ENCODE data around the gene ITPR2.

- TF ChIP-seq POLR2A (IDR thresholded peaks at IDR 0.05; ENCODE audit: low read length) (no peak), CTCF (IDR thresholded peaks at IDR 0.05) (no peak), CHD2 (IDR thresholded peaks at IDR 0.05; ENCODE audit: low read length, partially characterized antibody) (no peak), EP300 (IDR thresholded peaks at IDR 0.05) (no peak), RFX5 (IDR thresholded peaks at IDR 0.05) (no peak), SMC3 (IDR thresholded peaks at IDR 0.05) (no peak)
- TF ChIP-seq, protein P1, sequence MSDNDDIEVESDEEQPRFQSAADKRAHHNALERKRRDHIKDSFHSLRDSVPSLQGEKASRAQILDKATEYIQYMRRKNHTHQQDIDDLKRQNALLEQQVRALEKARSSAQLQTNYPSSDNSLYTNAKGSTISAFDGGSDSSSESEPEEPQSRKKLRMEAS (IDR thresholded peaks at IDR 0.05): no peak
- TF ChIP-seq, protein P2, sequence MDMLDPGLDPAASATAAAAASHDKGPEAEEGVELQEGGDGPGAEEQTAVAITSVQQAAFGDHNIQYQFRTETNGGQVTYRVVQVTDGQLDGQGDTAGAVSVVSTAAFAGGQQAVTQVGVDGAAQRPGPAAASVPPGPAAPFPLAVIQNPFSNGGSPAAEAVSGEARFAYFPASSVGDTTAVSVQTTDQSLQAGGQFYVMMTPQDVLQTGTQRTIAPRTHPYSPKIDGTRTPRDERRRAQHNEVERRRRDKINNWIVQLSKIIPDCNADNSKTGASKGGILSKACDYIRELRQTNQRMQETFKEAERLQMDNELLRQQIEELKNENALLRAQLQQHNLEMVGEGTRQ (IDR thresholded peaks at IDR 0.05): no peak
- TF ChIP-seq, protein P3, sequence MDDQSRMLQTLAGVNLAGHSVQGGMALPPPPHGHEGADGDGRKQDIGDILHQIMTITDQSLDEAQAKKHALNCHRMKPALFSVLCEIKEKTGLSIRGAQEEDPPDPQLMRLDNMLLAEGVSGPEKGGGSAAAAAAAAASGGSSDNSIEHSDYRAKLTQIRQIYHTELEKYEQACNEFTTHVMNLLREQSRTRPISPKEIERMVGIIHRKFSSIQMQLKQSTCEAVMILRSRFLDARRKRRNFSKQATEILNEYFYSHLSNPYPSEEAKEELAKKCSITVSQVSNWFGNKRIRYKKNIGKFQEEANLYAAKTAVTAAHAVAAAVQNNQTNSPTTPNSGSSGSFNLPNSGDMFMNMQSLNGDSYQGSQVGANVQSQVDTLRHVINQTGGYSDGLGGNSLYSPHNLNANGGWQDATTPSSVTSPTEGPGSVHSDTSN (IDR thresholded peaks at IDR 0.05): no peak
- TF ChIP-seq, protein P4, sequence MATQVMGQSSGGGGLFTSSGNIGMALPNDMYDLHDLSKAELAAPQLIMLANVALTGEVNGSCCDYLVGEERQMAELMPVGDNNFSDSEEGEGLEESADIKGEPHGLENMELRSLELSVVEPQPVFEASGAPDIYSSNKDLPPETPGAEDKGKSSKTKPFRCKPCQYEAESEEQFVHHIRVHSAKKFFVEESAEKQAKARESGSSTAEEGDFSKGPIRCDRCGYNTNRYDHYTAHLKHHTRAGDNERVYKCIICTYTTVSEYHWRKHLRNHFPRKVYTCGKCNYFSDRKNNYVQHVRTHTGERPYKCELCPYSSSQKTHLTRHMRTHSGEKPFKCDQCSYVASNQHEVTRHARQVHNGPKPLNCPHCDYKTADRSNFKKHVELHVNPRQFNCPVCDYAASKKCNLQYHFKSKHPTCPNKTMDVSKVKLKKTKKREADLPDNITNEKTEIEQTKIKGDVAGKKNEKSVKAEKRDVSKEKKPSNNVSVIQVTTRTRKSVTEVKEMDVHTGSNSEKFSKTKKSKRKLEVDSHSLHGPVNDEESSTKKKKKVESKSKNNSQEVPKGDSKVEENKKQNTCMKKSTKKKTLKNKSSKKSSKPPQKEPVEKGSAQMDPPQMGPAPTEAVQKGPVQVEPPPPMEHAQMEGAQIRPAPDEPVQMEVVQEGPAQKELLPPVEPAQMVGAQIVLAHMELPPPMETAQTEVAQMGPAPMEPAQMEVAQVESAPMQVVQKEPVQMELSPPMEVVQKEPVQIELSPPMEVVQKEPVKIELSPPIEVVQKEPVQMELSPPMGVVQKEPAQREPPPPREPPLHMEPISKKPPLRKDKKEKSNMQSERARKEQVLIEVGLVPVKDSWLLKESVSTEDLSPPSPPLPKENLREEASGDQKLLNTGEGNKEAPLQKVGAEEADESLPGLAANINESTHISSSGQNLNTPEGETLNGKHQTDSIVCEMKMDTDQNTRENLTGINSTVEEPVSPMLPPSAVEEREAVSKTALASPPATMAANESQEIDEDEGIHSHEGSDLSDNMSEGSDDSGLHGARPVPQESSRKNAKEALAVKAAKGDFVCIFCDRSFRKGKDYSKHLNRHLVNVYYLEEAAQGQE (IDR thresholded peaks at IDR 0.05): no peak
- TF ChIP-seq, protein P5, sequence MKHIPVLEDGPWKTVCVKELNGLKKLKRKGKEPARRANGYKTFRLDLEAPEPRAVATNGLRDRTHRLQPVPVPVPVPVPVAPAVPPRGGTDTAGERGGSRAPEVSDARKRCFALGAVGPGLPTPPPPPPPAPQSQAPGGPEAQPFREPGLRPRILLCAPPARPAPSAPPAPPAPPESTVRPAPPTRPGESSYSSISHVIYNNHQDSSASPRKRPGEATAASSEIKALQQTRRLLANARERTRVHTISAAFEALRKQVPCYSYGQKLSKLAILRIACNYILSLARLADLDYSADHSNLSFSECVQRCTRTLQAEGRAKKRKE (CRISPR knock-in tag; IDR thresholded peaks at IDR 0.05; ENCODE audit: low read depth): no peak
Measured at GRCh38 chr12:26839512-26839911, 6.5 kb upstream of the ITPR2 start.

Data from A549 (cell line).